Activated B cell treated with CpG ODN at 0.5 μM for 24 hours (primary cell): ENCODE measurements around the gene PSME3IP1. TPM values are rescaled to one million over a fixed set of nuclear protein-coding genes. Genes with fewer than 3 reads are reported as not detected.
A peak's percentile ranks its signal among the peaks of the same experiment; 100 is the strongest.

Experiments used
- ATAC-seq: fragments of 200-7000 bp; cut with Tn5 transposase; one replicate; pipeline ENCODE4 v1.10.0; 2021; ENCODE audit warnings: low read depth, mild to moderate bottlenecking, moderate library complexity
- CTCF ChIA-PET: fragments of 350-600 bp; sonication (Branson Sonifier 250); formaldehyde crosslinking; loops from one replicate; lab custom pipeline; 2021; ENCODE audit warnings: antibody characterized with exemption; lab: Charles Lee
- POLR2A ChIA-PET: fragments of 350-600 bp; sonication (Branson Sonifier 250); formaldehyde crosslinking; loops from one replicate; lab custom pipeline; 2021; ENCODE audit warnings: antibody characterized with exemption; lab: Charles Lee
- DNase-seq: peaks from one replicate; pipeline ENCODE4 v3.0.0; 2022
- H3K27ac Mint-ChIP-seq: one replicate; pipeline ENCODE4 v1.8.0; 2020; ENCODE audit warnings: mixed read lengths
- H3K27me3 Mint-ChIP-seq: one replicate; pipeline ENCODE4 v1.8.0; 2021; ENCODE audit warnings: mixed read lengths
- H3K36me3 Mint-ChIP-seq: one replicate; pipeline ENCODE4 v1.8.0; 2021; ENCODE audit warnings: low read depth, mixed read lengths
- H3K4me1 Mint-ChIP-seq: one replicate; pipeline ENCODE4 v1.8.0; 2021; ENCODE audit warnings: mixed read lengths
- H3K4me3 Mint-ChIP-seq: one replicate; pipeline ENCODE4 v1.8.0; 2020; ENCODE audit warnings: mild to moderate bottlenecking, mixed read lengths
- H3K9me3 Mint-ChIP-seq: one replicate; pipeline ENCODE4 v1.8.0; 2020; ENCODE audit warnings: mixed read lengths
- CTCF ChIP-seq: fragments of 200-600 bp; IDR thresholded peaks from one replicate; pipeline ENCODE4 v1.8.0; 2022; ENCODE audit warnings: antibody characterized with exemption, mild to moderate bottlenecking
- intact Hi-C: fragments of 100-400 bp; cut with micrococcal nuclease; formaldehyde crosslinking; loops from one replicate; pipeline ENCODE4 v1.15.1; 2024
- total RNA-seq: library from RNA; stranded (reverse); gene quantifications from 2 replicates; pipeline ENCODE4 v1.2.3, GENCODE V29; 2022

The PSME3IP1 gene
- total RNA-seq, 1 donor from 2014 or later: 147 TPM

GRCh38 chr16:57125969-57126368 lies 59.9 kb downstream of the PSME3IP1 start:
- TF ChIP-seq CTCF: no peak
- H3K9me3 Mint-ChIP-seq: no peaks in the 10 kb centered on the region
- ChIA-PET POLR2A (no interaction called here), CTCF (no interaction called here)
- no peak overlapping the region for H3K27ac Mint-ChIP-seq
- no peak for ATAC-seq
- DNase-seq: no peak
- H3K27me3 Mint-ChIP-seq: no peaks in the 10 kb centered on the region
- intact Hi-C loops: no loop called here
- peaks cover 16% of the 10 kb centered on the region for H3K4me1 Mint-ChIP-seq
- no peak overlapping the region for H3K4me3 Mint-ChIP-seq
- H3K36me3 Mint-ChIP-seq: no peaks in the 10 kb centered on the region

- Mint-ChIP-seq H3K4me3 (no peak overlapping the region), H3K36me3 (no peaks in the 10 kb centered on the region), H3K27me3 (no peaks in the 10 kb centered on the region), H3K4me1 (peaks cover 11% of the 10 kb centered on the region), H3K27ac (peak overlapping the region; percentile 4), H3K9me3 (no peaks in the 10 kb centered on the region)
- POLR2A ChIA-PET: no interaction called here
- no peak for DNase-seq
- no peak for ATAC-seq
- CTCF ChIA-PET: no interaction called here
- intact Hi-C loops: no loop called here
- TF ChIP-seq CTCF: no peak
Observed at GRCh38 chr16:57125376-57125775, 60.5 kb downstream of the PSME3IP1 start.

GRCh38 chr16:57123974-57124674 lies 61.7 kb downstream of the PSME3IP1 start:
- intact Hi-C loops: no loop called here
- Mint-ChIP-seq H3K9me3 (no peaks in the 10 kb centered on the region), H3K4me3 (no peak overlapping the region), H3K4me1 (peaks cover 13% of the 10 kb centered on the region), H3K27ac (no peak overlapping the region), H3K27me3 (no peaks in the 10 kb centered on the region), H3K36me3 (no peaks in the 10 kb centered on the region)
- ChIA-PET POLR2A (no interaction called here), CTCF (no interaction called here)
- DNase-seq (no peak), ATAC-seq (no peak)
- TF ChIP-seq CTCF: no peak

- ATAC-seq: no peak
- intact Hi-C loops: no loop called here
- Mint-ChIP-seq H3K27me3 (no peaks in the 10 kb centered on the region), H3K27ac (no peak overlapping the region), H3K4me3 (no peak overlapping the region), H3K36me3 (no peaks in the 10 kb centered on the region), H3K9me3 (no peaks in the 10 kb centered on the region), H3K4me1 (peaks cover 6% of the 10 kb centered on the region)
- no peak for DNase-seq
- TF ChIP-seq CTCF: no peak
- POLR2A ChIA-PET: no interaction called here
- CTCF ChIA-PET: no interaction called here
Observed at GRCh38 chr16:57123216-57123973, 62.4 kb downstream of the PSME3IP1 start.

GRCh38 chr16:57118461-57119084 lies 67.3 kb downstream of the PSME3IP1 start:
- no peaks in the 10 kb centered on the region for H3K36me3 Mint-ChIP-seq
- no peaks in the 10 kb centered on the region for H3K9me3 Mint-ChIP-seq
- no peak for TF ChIP-seq CTCF
- no peaks in the 10 kb centered on the region for H3K27me3 Mint-ChIP-seq
- ATAC-seq: no peak
- peaks cover 6% of the 10 kb centered on the region for H3K4me1 Mint-ChIP-seq
- no peak for DNase-seq
- ChIA-PET CTCF (no interaction called here), POLR2A (interaction anchor here (0.6 kb wide), 1 partner anchor 54 kb away, joined by 3 read pairs; no protein-coding TSS in a partner anchor)
- intact Hi-C loops: no loop called here
- H3K27ac Mint-ChIP-seq: no peak overlapping the region
- H3K4me3 Mint-ChIP-seq: no peak overlapping the region
